Measurements from ENCODE around the gene FBXW7. TPM values are rescaled to one million over a fixed set of nuclear protein-coding genes. Genes with fewer than 3 reads are reported as not detected.

FBXW7 gene
- total and polyA plus RNA-seq, 2 donors from 2014 or later: 5.5 to 64.0 TPM

GRCh38 chr4:152316969-152317368, 218.9 kb downstream of the FBXW7 start:
- Histone ChIP-seq H3K27me3 (ENCODE audit: control insufficient read depth, insufficient read depth, low read length) (no peaks in the 10 kb centered on the region), H3K27ac (ENCODE audit: low read depth in 2 of 2, low read length in 2 of 2) (no peak overlapping the region), H3K36me3 (ENCODE audit: control insufficient read depth in 2 of 3, insufficient read depth in 3 of 3, low read length in 3 of 3) (no peaks in the 10 kb centered on the region), H3K9me3 (ENCODE audit: control insufficient read depth in 2 of 3, insufficient read depth in 1 of 3, low read length in 3 of 3) (no peaks in the 10 kb centered on the region), H3K4me1 (ENCODE audit: control insufficient read depth in 2 of 3, insufficient read depth in 2 of 3, low read depth in 1 of 3, low read length in 3 of 3) (no peaks in the 10 kb centered on the region), H3K4me3 (ENCODE audit: low read length in 3 of 3) (no peak overlapping the region), H3K9ac (ENCODE audit: low read length in 3 of 3) (no peak overlapping the region)
- DNase-seq: no peak
- TF ChIP-seq CTCF (IDR thresholded peaks at IDR 0.05; ENCODE audit: borderline replicate concordance, extremely low read depth, insufficient read depth): no peak
- FAIRE-seq: no peak
- intact Hi-C loops (cut with DNase I): no loop called here

- no peaks in the 10 kb centered on the region for H3K36me3 ChIP-seq (ENCODE audit: control insufficient read depth in 2 of 3, insufficient read depth in 3 of 3, low read length in 3 of 3)
- no peaks in the 10 kb centered on the region for H3K9me3 ChIP-seq (ENCODE audit: control insufficient read depth in 2 of 3, insufficient read depth in 1 of 3, low read length in 3 of 3)
- no peak overlapping the region for H3K27ac ChIP-seq (ENCODE audit: low read depth in 2 of 2, low read length in 2 of 2)
- no peak for TF ChIP-seq CTCF (IDR thresholded peaks at IDR 0.05; ENCODE audit: borderline replicate concordance, extremely low read depth, insufficient read depth)
- no peak overlapping the region for H3K4me3 ChIP-seq (ENCODE audit: low read length in 3 of 3)
- intact Hi-C loops (cut with DNase I): no loop called here
- no peaks in the 10 kb centered on the region for H3K27me3 ChIP-seq (ENCODE audit: control insufficient read depth, insufficient read depth, low read length)
- H3K4me1 ChIP-seq (ENCODE audit: control insufficient read depth in 2 of 3, insufficient read depth in 2 of 3, low read depth in 1 of 3, low read length in 3 of 3): no peaks in the 10 kb centered on the region
- no peak overlapping the region for H3K9ac ChIP-seq (ENCODE audit: low read length in 3 of 3)
- DNase-seq (peak in 3 of 5 donors; percentile 39 to 41 (median 39)), FAIRE-seq (no peak)
Measured at GRCh38 chr4:152310257-152310656, 225.6 kb downstream of the FBXW7 start.

- no peak overlapping the region for H3K27ac ChIP-seq (ENCODE audit: low read depth in 2 of 2, low read length in 2 of 2)
- H3K4me3 ChIP-seq (ENCODE audit: low read length in 3 of 3): no peak overlapping the region
- no peaks in the 10 kb centered on the region for H3K36me3 ChIP-seq (ENCODE audit: control insufficient read depth in 2 of 3, insufficient read depth in 3 of 3, low read length in 3 of 3)
- TF ChIP-seq CTCF (IDR thresholded peaks at IDR 0.05; ENCODE audit: borderline replicate concordance, extremely low read depth, insufficient read depth): no peak
- H3K9ac ChIP-seq (ENCODE audit: low read length in 3 of 3): no peak overlapping the region
- intact Hi-C loops (cut with DNase I): no loop called here
- no peaks in the 10 kb centered on the region for H3K4me1 ChIP-seq (ENCODE audit: control insufficient read depth in 2 of 3, insufficient read depth in 2 of 3, low read depth in 1 of 3, low read length in 3 of 3)
- DNase-seq (no peak), FAIRE-seq (no peak)
- no peaks in the 10 kb centered on the region for H3K27me3 ChIP-seq (ENCODE audit: control insufficient read depth, insufficient read depth, low read length)
- H3K9me3 ChIP-seq (ENCODE audit: control insufficient read depth in 2 of 3, insufficient read depth in 1 of 3, low read length in 3 of 3): no peaks in the 10 kb centered on the region
Measured at GRCh38 chr4:152309418-152309817, 226.5 kb downstream of the FBXW7 start.

GRCh38 chr4:152308951-152309350, 226.9 kb downstream of the FBXW7 start:
- Histone ChIP-seq H3K9ac (ENCODE audit: low read length in 3 of 3) (no peak overlapping the region), H3K4me3 (ENCODE audit: low read length in 3 of 3) (no peak overlapping the region), H3K9me3 (ENCODE audit: control insufficient read depth in 2 of 3, insufficient read depth in 1 of 3, low read length in 3 of 3) (no peaks in the 10 kb centered on the region), H3K4me1 (ENCODE audit: control insufficient read depth in 2 of 3, insufficient read depth in 2 of 3, low read depth in 1 of 3, low read length in 3 of 3) (no peaks in the 10 kb centered on the region), H3K27ac (ENCODE audit: low read depth in 2 of 2, low read length in 2 of 2) (no peak overlapping the region), H3K36me3 (ENCODE audit: control insufficient read depth in 2 of 3, insufficient read depth in 3 of 3, low read length in 3 of 3) (no peaks in the 10 kb centered on the region), H3K27me3 (ENCODE audit: control insufficient read depth, insufficient read depth, low read length) (no peaks in the 10 kb centered on the region)
- TF ChIP-seq CTCF (IDR thresholded peaks at IDR 0.05; ENCODE audit: borderline replicate concordance, extremely low read depth, insufficient read depth): no peak
- no peak for FAIRE-seq
- intact Hi-C loops (cut with DNase I): no loop called here
- DNase-seq: no peak
